GM19099 (cell line): ENCODE measurements around the gene LAGE3.
A peak's percentile ranks its signal among the peaks of the same experiment; 100 is the strongest.

Source experiments
- POLR2A ChIP-seq: IDR thresholded peaks from 3 replicates; pipeline ENCODE4 v1.6.1; 2011; ENCODE audit warnings: low read depth; ENCODE audit not compliant: insufficient read length; ENCODE audit errors: extremely low read depth

The LAGE3 gene

GRCh38 chrX:154458954-154459778 lies 19.9 kb downstream of the LAGE3 start:
- no peak for TF ChIP-seq POLR2A

GRCh38 chrX:154458116-154458953 lies 20.7 kb downstream of the LAGE3 start, which contains the start of gene PLXNA3:
PLXNA3 (plus strand) TSS chrX:154458281; CDS start chrX:154460184, 1,903 bp downstream.
- TF ChIP-seq POLR2A = peak; percentile 78

- TF ChIP-seq POLR2A = no peak
Measured at GRCh38 chrX:154457491-154458115, 21.5 kb downstream of the LAGE3 start.

GRCh38 chrX:154452823-154453222 lies 26.3 kb downstream of the LAGE3 start:
- TF ChIP-seq POLR2A = no peak

GRCh38 chrX:154450312-154450711 lies 28.8 kb downstream of the LAGE3 start:
- no peak for TF ChIP-seq POLR2A

- TF ChIP-seq POLR2A = no peak
Measured at GRCh38 chrX:154449618-154450017, 29.5 kb downstream of the LAGE3 start.

- TF ChIP-seq POLR2A = no peak
Measured at GRCh38 chrX:154448484-154448883, 30.6 kb downstream of the LAGE3 start.

GRCh38 chrX:154446430-154446829 lies 32.7 kb downstream of the LAGE3 start:
- TF ChIP-seq POLR2A = no peak

GRCh38 chrX:154445776-154446175 lies 33.3 kb downstream of the LAGE3 start:
- TF ChIP-seq POLR2A = no peak

- no peak for TF ChIP-seq POLR2A
Measured at GRCh38 chrX:154444755-154445246, 34.3 kb downstream of the LAGE3 start.

- peak; percentile 4 for TF ChIP-seq POLR2A
Measured at GRCh38 chrX:154443992-154444754, 34.9 kb downstream of the LAGE3 start, which contains the start of gene FAM50A. FAM50A (plus strand) TSS chrX:154444141; CDS start chrX:154444236, 95 bp downstream.

GRCh38 chrX:154443479-154443910 lies 35.6 kb downstream of the LAGE3 start:
- no peak for TF ChIP-seq POLR2A

GRCh38 chrX:154441984-154442707 lies 36.9 kb downstream of the LAGE3 start:
- no peak for TF ChIP-seq POLR2A

GRCh38 chrX:154441564-154441963 lies 37.5 kb downstream of the LAGE3 start:
- TF ChIP-seq POLR2A = no peak
